Stromal cell of bone marrow (primary cell): ENCODE data around the gene FAM118A.
"Not testable (repeated sequence)": the region's sequence is repeated elsewhere in the genome, so short reads cannot be mapped to it uniquely, and the experiment has no call there.

Experiments used
- DNase-seq: peaks from one replicate; pipeline ENCODE4 v3.0.0-alpha.2; 2012; ENCODE audit warnings: low read depth

The FAM118A gene

GRCh38 chr22:45310331-45310976 lies 720 bp downstream of the FAM118A start:
- DNase-seq, result no peak

GRCh38 chr22:45310977-45311531 lies 1.3 kb downstream of the FAM118A start:
- DNase-seq, result no peak

- DNase-seq, result no peak
Measured at GRCh38 chr22:45312415-45312814, 2.7 kb downstream of the FAM118A start.

DNA sequence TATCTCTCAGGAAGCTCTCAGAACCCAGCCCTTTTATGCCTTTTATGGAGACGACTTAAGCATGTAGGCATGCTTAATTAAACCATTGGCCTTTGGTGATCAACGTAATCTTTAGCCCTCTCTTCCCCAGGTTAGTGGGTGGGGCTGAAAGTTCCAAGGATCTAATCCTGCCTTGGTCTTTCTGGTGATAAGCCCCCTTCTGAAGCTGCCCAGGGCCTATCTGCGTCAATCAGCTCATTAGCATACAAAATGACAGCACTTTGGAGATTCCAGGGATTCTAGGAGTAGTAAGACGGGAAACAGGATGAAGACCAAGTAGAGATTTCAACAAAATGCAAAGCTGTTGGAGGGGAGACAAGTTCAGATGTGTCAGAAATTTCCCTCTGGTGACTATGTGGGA lies 3.1 kb downstream of the FAM118A start:
- no peak for DNase-seq

DNA sequence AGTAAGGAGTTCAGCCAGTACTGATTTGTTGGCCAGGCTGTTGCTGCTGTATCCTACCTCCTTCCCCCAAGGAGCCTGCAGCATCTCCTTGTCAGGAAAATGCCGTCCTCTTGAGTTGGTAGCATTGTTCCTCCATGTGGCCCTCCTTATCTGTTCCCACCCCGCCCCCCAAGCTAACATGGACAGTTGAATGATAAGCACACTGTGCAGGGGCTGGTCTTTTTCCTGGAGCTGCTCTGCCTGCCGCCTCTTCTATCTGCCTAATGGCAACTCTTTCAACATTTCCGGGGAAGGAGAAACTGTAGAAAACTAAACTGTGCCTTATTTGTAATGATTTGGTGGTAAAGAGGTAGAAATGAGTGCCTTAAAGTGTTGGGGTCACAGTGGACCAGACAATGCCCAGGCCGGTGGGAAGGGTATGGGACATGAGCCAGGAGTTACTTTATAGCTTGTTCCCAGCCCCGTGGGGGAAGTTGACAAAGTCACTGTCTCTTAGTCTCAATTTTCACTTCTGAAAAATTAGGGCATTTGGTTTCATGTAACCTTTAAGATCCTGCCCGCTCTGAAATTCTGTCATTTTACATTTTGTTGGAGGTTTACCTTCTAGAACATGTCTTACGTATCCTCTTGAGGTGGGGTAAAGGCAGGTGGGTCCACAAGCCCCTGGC lies 4.5 kb downstream of the FAM118A start:
- no peak for DNase-seq

DNA sequence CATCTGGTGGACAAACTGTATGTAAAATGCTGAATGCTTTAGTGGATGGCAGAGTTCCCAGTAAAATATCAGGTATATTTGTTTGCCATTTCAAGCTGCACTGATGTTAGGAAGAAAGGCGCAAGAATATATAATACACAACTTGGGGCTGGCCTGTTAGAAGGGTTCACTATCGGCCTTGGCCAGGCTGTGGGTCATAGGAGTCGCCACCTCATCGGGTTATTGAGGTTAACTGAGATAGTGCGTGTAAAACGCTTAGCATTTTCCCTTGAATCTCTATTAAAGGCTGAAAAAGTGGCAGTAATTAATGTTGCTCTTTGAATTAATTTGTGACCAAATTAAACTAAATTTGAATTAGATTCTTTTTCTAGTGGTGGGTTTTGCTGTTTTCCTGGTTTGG lies 5.1 kb downstream of the FAM118A start:
- DNase-seq, result no peak

- DNase-seq, result no peak
Measured at GRCh38 chr22:45316796-45317526, 7.2 kb downstream of the FAM118A start.

GRCh38 chr22:45317551-45318167 lies 7.9 kb downstream of the FAM118A start:
- DNase-seq, result peak; percentile 82

DNA sequence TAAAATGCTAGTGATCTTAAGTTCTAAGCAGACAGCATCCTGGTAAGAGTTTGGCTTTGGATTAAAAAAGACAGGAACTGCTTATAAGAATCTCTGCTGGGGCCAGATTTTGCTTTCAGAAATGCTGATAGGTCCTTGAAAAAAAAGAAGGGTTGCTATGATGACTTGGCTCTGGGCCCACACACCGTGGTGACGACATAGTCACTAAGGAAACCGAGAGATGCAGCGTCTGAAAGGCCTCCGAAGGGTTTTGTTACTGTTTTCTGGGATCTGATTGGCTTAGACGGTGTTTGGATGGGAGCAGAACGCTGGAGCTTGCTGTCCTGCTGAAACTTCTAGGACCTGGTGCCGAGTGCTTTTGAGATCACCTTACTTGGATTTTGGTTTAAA lies 8.4 kb downstream of the FAM118A start:
- peak; percentile 79 for DNase-seq

- DNase-seq, result no peak
Measured at GRCh38 chr22:45318558-45319323, 9.0 kb downstream of the FAM118A start.

DNA sequence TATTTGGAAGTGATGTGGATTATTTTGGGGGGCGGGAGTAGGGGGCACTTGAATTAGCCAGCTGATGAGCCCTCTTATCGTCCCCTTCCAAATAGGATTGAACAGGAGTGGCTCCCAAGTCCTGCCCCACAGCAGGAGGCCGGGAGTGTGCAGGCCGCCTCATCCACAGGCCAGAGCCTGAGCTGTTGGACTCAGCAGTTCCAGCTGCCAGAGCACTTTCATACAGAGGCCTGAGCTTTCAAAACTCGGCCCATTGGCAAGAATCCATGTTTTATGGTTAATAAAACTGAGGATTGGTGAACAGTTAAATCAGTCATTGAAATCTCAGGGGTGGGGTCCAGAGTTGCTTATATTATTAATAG lies 9.6 kb downstream of the FAM118A start:
- peak; percentile 61 for DNase-seq

- DNase-seq, result peak; percentile 91
Measured at GRCh38 chr22:45320357-45320976, 10.7 kb downstream of the FAM118A start.

- DNase-seq, result no peak
Measured at GRCh38 chr22:45321827-45322226, 12.1 kb downstream of the FAM118A start.

- no peak for DNase-seq
Measured at GRCh38 chr22:45322873-45323525, 13.3 kb downstream of the FAM118A start.

DNA sequence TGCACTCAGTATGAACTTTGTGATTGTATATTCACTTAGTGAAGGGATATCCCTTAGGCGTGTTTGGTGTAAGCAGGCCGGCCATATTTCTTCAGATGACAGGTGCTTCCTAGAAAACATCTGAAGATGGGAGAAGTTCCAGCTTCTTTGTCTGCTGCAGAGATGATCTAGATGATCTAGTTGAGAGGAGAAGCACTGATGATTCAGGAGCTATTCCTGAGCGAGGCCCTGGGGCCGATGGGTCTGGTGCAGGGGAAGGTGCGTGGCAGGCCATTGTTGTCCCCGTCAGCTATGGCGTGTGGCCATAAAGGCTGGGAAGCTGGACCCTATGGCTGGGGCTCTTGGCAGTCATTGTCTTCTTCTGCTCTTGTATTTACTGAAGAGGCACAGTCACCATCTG lies 14.0 kb downstream of the FAM118A start:
- no peak for DNase-seq

- no peak for DNase-seq
Measured at GRCh38 chr22:45324311-45324711, 14.6 kb downstream of the FAM118A start.

DNA sequence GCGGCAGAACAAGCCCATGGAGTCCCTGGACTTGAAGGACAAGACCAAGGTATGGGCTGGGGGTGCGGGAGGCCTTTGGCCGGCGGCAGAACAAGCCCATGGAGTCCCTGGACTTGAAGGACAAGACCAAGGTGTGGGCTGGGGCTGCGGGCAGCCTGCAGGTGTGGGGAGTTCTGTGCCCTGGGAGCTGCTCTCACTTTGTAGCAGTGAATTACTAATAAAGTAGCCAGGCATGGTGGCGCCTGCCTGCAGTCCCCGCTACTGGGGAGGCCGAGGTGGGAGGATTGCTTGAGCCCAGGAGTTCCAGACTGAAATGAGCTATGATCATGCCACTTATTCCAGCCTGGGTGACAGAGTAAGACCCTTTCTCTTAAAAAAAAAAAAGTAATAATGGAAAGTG lies 18.5 kb downstream of the FAM118A start:
- not testable (repeated sequence) for DNase-seq

GRCh38 chr22:45328822-45329529 lies 19.2 kb downstream of the FAM118A start:
- DNase-seq, result no peak

GRCh38 chr22:45329530-45329936 lies 19.8 kb downstream of the FAM118A start:
- no peak for DNase-seq

- no peak for DNase-seq
Measured at GRCh38 chr22:45330548-45330947, 20.8 kb downstream of the FAM118A start.
